CD14-positive monocyte (primary cell): ENCODE results near the gene ZNF341. TPM values are rescaled to one million over a fixed set of nuclear protein-coding genes. Genes with fewer than 3 reads are reported as not detected.

Experiments
- DNase-seq, 3 donors: peaks; one replicate each; pipeline ENCODE4 v3.0.0-alpha.2; 2011 to 2022
- H2AFZ ChIP-seq: 2 replicates; pipeline ENCODE4 v1.6.0; 2012; ENCODE audit warnings: mild to moderate bottlenecking, low read depth, low read length, inconsistent platforms; ENCODE audit not compliant: insufficient read depth, poor library complexity, severe bottlenecking
- H3K27ac ChIP-seq, 2 donors: 1 replicate in 1 of 2; 2 replicates in 1 of 2; pipeline ENCODE4 v1.5.1; 2012 to 2013; ENCODE audit warnings: low read length in 2 of 2, control low read depth in 1 of 2, inconsistent platforms in 1 of 2, low read depth in 1 of 2, mild to moderate bottlenecking in 1 of 2
- H3K27me3 ChIP-seq, 2 donors: one replicate each; pipeline versions ENCODE4 v1.6.0 to v1.6.1; 2011 to 2013; ENCODE audit warnings: low read length in 2 of 2; ENCODE audit not compliant: control insufficient read depth in 2 of 2, insufficient read depth in 2 of 2
- H3K36me3 ChIP-seq, 2 donors: replicated peaks in 1 of 2; 1 replicate in 1 of 2; 2 replicates in 1 of 2; pipeline versions ENCODE4 v1.5.1 to v1.6.1; 2012 to 2013; ENCODE audit warnings: low read length in 2 of 2, control low read depth in 1 of 2, inconsistent platforms in 1 of 2, mild to moderate bottlenecking in 1 of 2; ENCODE audit not compliant: insufficient read depth in 2 of 2, control insufficient read depth in 1 of 2
- H3K4me1 ChIP-seq, 2 donors: 1 replicate in 1 of 2; 2 replicates in 1 of 2; pipeline versions ENCODE4 v1.5.1 to v1.6.1; 2012 to 2013; ENCODE audit warnings: low read length in 2 of 2, control low read depth in 1 of 2, inconsistent platforms in 1 of 2, mild to moderate bottlenecking in 1 of 2, moderate library complexity in 1 of 2; ENCODE audit not compliant: insufficient read depth in 2 of 2, control insufficient read depth in 1 of 2
- H3K4me2 ChIP-seq: replicated peaks from 2 replicates; pipeline ENCODE3; 2012; ENCODE audit warnings: low read length, moderate library complexity, mild to moderate bottlenecking; ENCODE audit not compliant: poor library complexity, severe bottlenecking; ENCODE audit errors: extremely low read depth
- H3K4me3 ChIP-seq, 3 experiments: fragments of 200-600 bp in 1 of 3; sonication (generic) in 1 of 3; replicated peaks in 1 of 3; 1 replicate in 2 of 3; 2 replicates in 1 of 3; pipeline ENCODE4 v1.5.1; 2011 to 2013; ENCODE audit warnings: low read length in 3 of 3, mild to moderate bottlenecking in 3 of 3, control low read depth in 2 of 3, low read depth in 2 of 3, inconsistent platforms in 1 of 3, moderate library complexity in 1 of 3
- H3K79me2 ChIP-seq: 2 replicates; pipeline ENCODE4 v1.6.0; 2012; ENCODE audit warnings: mild to moderate bottlenecking, control low read depth, inconsistent platforms, low read length, moderate library complexity; ENCODE audit not compliant: insufficient read depth
- H3K9ac ChIP-seq: 2 replicates; pipeline ENCODE4 v1.6.0; 2017; ENCODE audit warnings: low read length, mild to moderate bottlenecking; ENCODE audit not compliant: insufficient read depth, poor library complexity, severe bottlenecking
- H3K9me3 ChIP-seq, 2 donors: replicated peaks in 1 of 2; 1 replicate in 1 of 2; 2 replicates in 1 of 2; pipeline versions ENCODE4 v1.5.1 to v1.6.1; 2012 to 2013; ENCODE audit warnings: low read length in 2 of 2, control low read depth in 1 of 2; ENCODE audit not compliant: control insufficient read depth in 1 of 2, insufficient read depth in 1 of 2
- H4K20me1 ChIP-seq: 2 replicates; pipeline ENCODE4 v1.6.0; 2012; ENCODE audit warnings: mild to moderate bottlenecking, low read length, control low read depth, moderate library complexity; ENCODE audit not compliant: insufficient read depth
- H3K27ac Mint-ChIP-seq, 7 donors: one replicate each; pipeline ENCODE4 v1.8.0; 2020; ENCODE audit warnings: mild to moderate bottlenecking in 7 of 7, mixed read lengths in 7 of 7, moderate library complexity in 6 of 7, inconsistent platforms in 2 of 7
- H3K27me3 Mint-ChIP-seq, 3 donors: one replicate each; pipeline ENCODE4 v1.8.0; 2021 to 2022; ENCODE audit warnings: low read depth in 3 of 3, mild to moderate bottlenecking in 3 of 3, mixed read lengths in 3 of 3, moderate library complexity in 3 of 3, inconsistent platforms in 1 of 3
- H3K36me3 Mint-ChIP-seq, 2 donors: one replicate each; pipeline ENCODE4 v1.8.0; 2020; ENCODE audit warnings: mixed read lengths in 2 of 2, inconsistent platforms in 1 of 2, mild to moderate bottlenecking in 1 of 2
- H3K4me1 Mint-ChIP-seq: one replicate; pipeline ENCODE4 v1.8.0; 2020; ENCODE audit warnings: mild to moderate bottlenecking, mixed read lengths
- H3K4me3 Mint-ChIP-seq, 2 donors: one replicate each; pipeline ENCODE4 v1.8.0; 2020; ENCODE audit warnings: mild to moderate bottlenecking in 2 of 2, mixed read lengths in 2 of 2, moderate library complexity in 1 of 2
- H3K9me3 Mint-ChIP-seq, 7 donors: one replicate each; pipeline ENCODE4 v1.8.0; 2020 to 2022; ENCODE audit warnings: mixed read lengths in 7 of 7, mild to moderate bottlenecking in 6 of 7, moderate library complexity in 6 of 7, inconsistent platforms in 2 of 7
- CTCF ChIP-seq: fragments of 200-600 bp; IDR thresholded peaks from one replicate; pipeline ENCODE4 v1.8.0; 2022; ENCODE audit warnings: antibody characterized with exemption, mild to moderate bottlenecking
- WGBS: methylation state at CpG from one replicate; pipeline ENCODE4 v1.1.5; 2013; ENCODE audit warnings: missing lambda C conversion rate; ENCODE audit not compliant: insufficient coverage; 5-methylcytosine and 5-hydroxymethylcytosine counted together
- intact Hi-C, 2 donors: fragments of 100-400 bp; cut with micrococcal nuclease; formaldehyde crosslinking; loops; one replicate each; pipeline versions ENCODE4 v1.15.0 to v1.15.1; 2023
- polyA plus RNA-seq, 3 donors: library from polyadenylated mRNA; depleted of rRNA in 1 of 3; unstranded in 2 of 3; stranded (reverse) in 1 of 3; fragments of 300-500 nt in 2 of 3; fragments of >200 nt in 1 of 3; fragmentation: Illumina TruSeq in 2 of 3; gene quantifications; 1 replicate in 2 of 3; 2 replicates in 1 of 3; pipeline ENCODE4 v1.2.3, GENCODE V29; 2012 to 2021

Gene ZNF341
- polyA plus RNA-seq, 3 donors: 1.1 to 10.3 (median 2.3) TPM

- no peak overlapping the region for H3K9ac ChIP-seq
- H3K27me3 ChIP-seq: no peaks in the 10 kb centered on the region
- Mint-ChIP-seq H3K9me3 (peaks cover 0 to 2% (median 0%) of the 10 kb centered on the region in 7 donors), H3K4me3 (no peak overlapping the region), H3K36me3 (peaks cover 38 to 67% of the 10 kb centered on the region in 2 donors), H3K27ac (peak overlapping the region in 4 of 7 donors; percentile 10 to 82 (median 56)), H3K27me3 (no peaks in the 10 kb centered on the region), H3K4me1 (peaks cover 56% of the 10 kb centered on the region)
- peaks cover 16 to 37% of the 10 kb centered on the region in 2 donors for H3K4me1 ChIP-seq
- H3K79me2 ChIP-seq: peaks cover 100% of the 10 kb centered on the region
- no peak overlapping the region for H3K4me3 ChIP-seq
- H3K4me2 ChIP-seq: no peak overlapping the region
- H3K27ac ChIP-seq: peak overlapping the region in 1 of 2 donors; percentile 50
- peaks cover 100% of the 10 kb centered on the region for H4K20me1 ChIP-seq
- intact Hi-C loops: no loop called here
- H2AFZ ChIP-seq: no peak overlapping the region
- TF ChIP-seq CTCF: no peak
- WGBS: 100% methylated on average over 2 of the region's 4 CpGs
- no peaks in the 10 kb centered on the region for H3K9me3 ChIP-seq
- peaks cover 26 to 61% of the 10 kb centered on the region in 2 donors for H3K36me3 ChIP-seq
- no peak for DNase-seq
These were observed 98.6 kb downstream of the ZNF341 start for GRCh38 chr20:33830371-33830770.

- no peak for DNase-seq
- no peak overlapping the region for H3K9ac ChIP-seq
- intact Hi-C loops: no loop called here
- H3K27ac ChIP-seq: peak overlapping the region in 1 of 2 donors; percentile 29
- peaks cover 0 to 6% (median 0%) of the 10 kb centered on the region in 3 donors for H3K27me3 Mint-ChIP-seq
- peaks cover 15 to 30% of the 10 kb centered on the region in 2 donors for H3K4me1 ChIP-seq
- no peak overlapping the region for H3K4me3 Mint-ChIP-seq
- H3K79me2 ChIP-seq: peaks cover 100% of the 10 kb centered on the region
- TF ChIP-seq CTCF: no peak
- H3K4me1 Mint-ChIP-seq: peaks cover 54% of the 10 kb centered on the region
- H3K27ac Mint-ChIP-seq: peak overlapping the region in 2 of 7 donors; percentile 43 to 59
- peaks cover 100% of the 10 kb centered on the region for H4K20me1 ChIP-seq
- H3K4me3 ChIP-seq: no peak overlapping the region
- no peaks in the 10 kb centered on the region for H3K27me3 ChIP-seq
- WGBS: 100% methylated on average over 4 of the region's 11 CpGs
- peaks cover 41 to 78% of the 10 kb centered on the region in 2 donors for H3K36me3 Mint-ChIP-seq
- peaks cover 0 to 2% (median 0%) of the 10 kb centered on the region in 7 donors for H3K9me3 Mint-ChIP-seq
- no peak overlapping the region for H3K4me2 ChIP-seq
- H3K9me3 ChIP-seq: no peaks in the 10 kb centered on the region
- peaks cover 25 to 77% of the 10 kb centered on the region in 2 donors for H3K36me3 ChIP-seq
- no peak overlapping the region for H2AFZ ChIP-seq
These were observed 100.5 kb downstream of the ZNF341 start for GRCh38 chr20:33832103-33832804.
